Neutrophil (primary cell): Measurements from ENCODE around the gene CYBA.

ENCODE experiments used
- H3K27ac ChIP-seq: fragments of 200-600 bp; sonication (generic); 2 replicates; pipeline ENCODE4 v1.5.1; 2016; ENCODE audit warnings: mild to moderate bottlenecking, moderate library complexity
- H3K27me3 ChIP-seq: fragments of 200-600 bp; sonication (generic); 2 replicates; pipeline ENCODE4 v1.6.0; 2016; ENCODE audit warnings: mild to moderate bottlenecking
- H3K36me3 ChIP-seq: fragments of 200-600 bp; sonication (generic); 2 replicates; pipeline ENCODE4 v1.5.1; 2017
- H3K4me1 ChIP-seq, 2 experiments: fragments of 200-600 bp in 1 of 2; sonication (generic) in 1 of 2; 1 replicate in 1 of 2; 2 replicates in 1 of 2; pipeline versions ENCODE4 v1.5.1 to v1.6.1; 2013 to 2016; ENCODE audit warnings: low read depth in 1 of 2, low read length in 1 of 2, mild to moderate bottlenecking in 1 of 2, moderate library complexity in 1 of 2; ENCODE audit not compliant: control insufficient read depth in 1 of 2, insufficient read depth in 1 of 2
- H3K4me3 ChIP-seq, 2 experiments: fragments of 200-600 bp in 1 of 2; sonication (generic) in 1 of 2; 1 replicate in 1 of 2; 2 replicates in 1 of 2; pipeline ENCODE4 v1.5.1; 2013 to 2016; ENCODE audit warnings: low read depth in 1 of 2, low read length in 1 of 2, mild to moderate bottlenecking in 1 of 2, moderate library complexity in 1 of 2
- H3K9me3 ChIP-seq: fragments of 200-600 bp; sonication (generic); 2 replicates; pipeline ENCODE4 v1.5.1; 2016
- CTCF ChIP-seq: fragments of 200-600 bp; sonication (generic); IDR thresholded peaks from 2 replicates; pipeline ENCODE4 v1.5.1; 2016; ENCODE audit warnings: antibody characterized with exemption

CYBA gene

GRCh38 chr16:88653596-88654362 lies 2.9 kb upstream of the CYBA start:
- Histone ChIP-seq H3K27ac (no peak overlapping the region), H3K4me3 (no peak overlapping the region), H3K4me1 (peaks cover 22 to 26% of the 10 kb centered on the region in 2 experiments), H3K9me3 (no peaks in the 10 kb centered on the region), H3K36me3 (peaks cover 8% of the 10 kb centered on the region), H3K27me3 (no peaks in the 10 kb centered on the region)
- no peak for TF ChIP-seq CTCF

GRCh38 chr16:88653101-88653500 lies 2.2 kb upstream of the CYBA start:
- Histone ChIP-seq H3K36me3 (peaks cover 10% of the 10 kb centered on the region), H3K4me3 (no peak overlapping the region), H3K27ac (no peak overlapping the region), H3K4me1 (peaks cover 29 to 33% of the 10 kb centered on the region in 2 experiments), H3K27me3 (no peaks in the 10 kb centered on the region), H3K9me3 (no peaks in the 10 kb centered on the region)
- no peak for TF ChIP-seq CTCF

GRCh38 chr16:88652762-88653063 lies 1.9 kb upstream of the CYBA start:
- no peak for TF ChIP-seq CTCF

GRCh38 chr16:88651989-88652761 lies 1.3 kb upstream of the CYBA start:
- Histone ChIP-seq H3K4me1 (peaks cover 38 to 42% of the 10 kb centered on the region in 2 experiments), H3K36me3 (peaks cover 19% of the 10 kb centered on the region), H3K27me3 (no peaks in the 10 kb centered on the region), H3K27ac (peak overlapping the region; percentile 95), H3K4me3 (peak overlapping the region in 1 of 2 experiments; percentile 78), H3K9me3 (no peaks in the 10 kb centered on the region)
- no peak for TF ChIP-seq CTCF

More at GRCh38 chr16:88652762-88653063, 1.9 kb upstream of the CYBA start:
- no peak overlapping the region for H3K27ac ChIP-seq
- peaks cover 33 to 37% of the 10 kb centered on the region in 2 experiments for H3K4me1 ChIP-seq
- H3K27me3 ChIP-seq: no peaks in the 10 kb centered on the region
- peaks cover 14% of the 10 kb centered on the region for H3K36me3 ChIP-seq
- H3K9me3 ChIP-seq: no peaks in the 10 kb centered on the region
- H3K4me3 ChIP-seq: no peak overlapping the region

- peaks cover 43 to 48% of the 10 kb centered on the region in 2 experiments for H3K4me1 ChIP-seq
- peaks cover 27% of the 10 kb centered on the region for H3K36me3 ChIP-seq
- no peak for TF ChIP-seq CTCF
- H3K27me3 ChIP-seq: no peaks in the 10 kb centered on the region
- H3K9me3 ChIP-seq: no peaks in the 10 kb centered on the region
- H3K4me3 ChIP-seq: peak overlapping the region; percentile 78 to 93
- H3K27ac ChIP-seq: peak overlapping the region; percentile 95
Observed at GRCh38 chr16:88651276-88651988, 579 bp upstream of the CYBA start.
